ENCODE measurements around the gene RPL38. TPM values are rescaled to one million over a fixed set of nuclear protein-coding genes. Genes with fewer than 3 reads are reported as not detected.

RPL38 gene
- total and polyA plus RNA-seq, 4 experiments from 2014 or later: 1,662 to 2,198 (median 2,063) TPM

- H3K4me3 Mint-ChIP-seq: no peak overlapping the region
- no peaks in the 10 kb centered on the region for H3K27me3 Mint-ChIP-seq
- DNase-seq: no peak
- peaks cover 6% of the 10 kb centered on the region for H3K36me3 ChIP-seq (ENCODE audit: insufficient read depth, low read length)
- H3K27ac ChIP-seq (ENCODE audit: low read depth, low read length): no peak overlapping the region
- intact Hi-C loops (cut with micrococcal nuclease): no loop called here
- POLR2A ChIA-PET (ENCODE audit: partially characterized antibody): interaction anchor here (1.3 kb wide), 1 partner anchor 28 kb away, joined by 3 read pairs; the partner anchor contains the start of gene TTYH2
- H3K36me3 Mint-ChIP-seq: peaks cover 5 to 27% of the 10 kb centered on the region in 2 donors
- peak overlapping the region in 1 of 7 donors; percentile 12 for H3K27ac Mint-ChIP-seq
- CTCF ChIA-PET (ENCODE audit: partially characterized antibody): interaction anchor here (0.9 kb wide), 1 partner anchor 38 kb away, joined by 4 read pairs; no protein-coding TSS in a partner anchor
- H3K4me3 ChIP-seq (ENCODE audit: low read length in 2 of 2): no peak overlapping the region
- H3K9me3 ChIP-seq (ENCODE audit: control insufficient read depth in 1 of 2, low read length in 2 of 2): no peaks in the 10 kb centered on the region
- no peaks in the 10 kb centered on the region for H3K4me1 Mint-ChIP-seq
- H3K9me3 Mint-ChIP-seq: no peaks in the 10 kb centered on the region
- no peaks in the 10 kb centered on the region for H3K4me1 ChIP-seq (ENCODE audit: insufficient read depth, low read length)
- no peaks in the 10 kb centered on the region for H3K27me3 ChIP-seq (ENCODE audit: insufficient read depth, low read length)
Measured at GRCh38 chr17:74240618-74241205, 37.2 kb downstream of the RPL38 start.

- CTCF ChIA-PET (ENCODE audit: partially characterized antibody): interaction anchor here (0.9 kb wide), 1 partner anchor 39 kb away, joined by 4 read pairs; no protein-coding TSS in a partner anchor
- peak overlapping the region in 1 of 7 donors; percentile 41 for H3K27ac Mint-ChIP-seq
Measured at GRCh38 chr17:74241431-74241830, 38.0 kb downstream of the RPL38 start.

GRCh38 chr17:74241847-74242246 lies 38.4 kb downstream of the RPL38 start:
- Mint-ChIP-seq H3K4me3 (no peak overlapping the region), H3K27me3 (no peaks in the 10 kb centered on the region), H3K9me3 (no peaks in the 10 kb centered on the region), H3K27ac (peak overlapping the region in 1 of 7 donors; percentile 51), H3K4me1 (peaks cover 0 to 5% (median 2%) of the 10 kb centered on the region in 4 donors), H3K36me3 (peaks cover 10 to 27% of the 10 kb centered on the region in 2 donors)
- Histone ChIP-seq H3K36me3 (ENCODE audit: insufficient read depth, low read length) (peaks cover 6% of the 10 kb centered on the region), H3K4me1 (ENCODE audit: insufficient read depth, low read length) (no peaks in the 10 kb centered on the region), H3K9me3 (ENCODE audit: control insufficient read depth in 1 of 2, low read length in 2 of 2) (no peaks in the 10 kb centered on the region), H3K4me3 (ENCODE audit: low read length in 2 of 2) (no peak overlapping the region), H3K27ac (ENCODE audit: low read depth, low read length) (no peak overlapping the region), H3K27me3 (ENCODE audit: insufficient read depth, low read length) (no peaks in the 10 kb centered on the region)
- intact Hi-C loops (cut with micrococcal nuclease): no loop called here
- CTCF ChIA-PET (ENCODE audit: partially characterized antibody): interaction anchor here (0.9 kb wide), 1 partner anchor 39 kb away, joined by 4 read pairs; no protein-coding TSS in a partner anchor
- POLR2A ChIA-PET (ENCODE audit: partially characterized antibody): no interaction called here
- no peak for DNase-seq

More at GRCh38 chr17:74241431-74241830, 38.0 kb downstream of the RPL38 start:
- H3K9me3 Mint-ChIP-seq: no peaks in the 10 kb centered on the region
- H3K27me3 Mint-ChIP-seq: no peaks in the 10 kb centered on the region
- no peak overlapping the region for H3K4me3 Mint-ChIP-seq
- no peak for DNase-seq
- Histone ChIP-seq H3K4me3 (ENCODE audit: low read length in 2 of 2) (no peak overlapping the region), H3K36me3 (ENCODE audit: insufficient read depth, low read length) (peaks cover 6% of the 10 kb centered on the region), H3K27me3 (ENCODE audit: insufficient read depth, low read length) (no peaks in the 10 kb centered on the region), H3K27ac (ENCODE audit: low read depth, low read length) (no peak overlapping the region), H3K4me1 (ENCODE audit: insufficient read depth, low read length) (no peaks in the 10 kb centered on the region), H3K9me3 (ENCODE audit: control insufficient read depth in 1 of 2, low read length in 2 of 2) (no peaks in the 10 kb centered on the region)
- POLR2A ChIA-PET (ENCODE audit: partially characterized antibody): no interaction called here
- H3K36me3 Mint-ChIP-seq: peaks cover 6 to 26% of the 10 kb centered on the region in 2 donors
- H3K4me1 Mint-ChIP-seq: peaks cover 0 to under 1% (median under 1%) of the 10 kb centered on the region in 4 donors
- intact Hi-C loops (cut with micrococcal nuclease): no loop called here

GRCh38 chr17:74243013-74243755 lies 39.7 kb downstream of the RPL38 start:
- no peak overlapping the region for H3K27ac ChIP-seq (ENCODE audit: low read depth, low read length)
- CTCF ChIA-PET (ENCODE audit: partially characterized antibody): no interaction called here

GRCh38 chr17:74244128-74244527 lies 40.6 kb downstream of the RPL38 start:
- H3K9me3 Mint-ChIP-seq: no peaks in the 10 kb centered on the region
- H3K4me3 ChIP-seq (ENCODE audit: low read length in 2 of 2): no peak overlapping the region
- no peaks in the 10 kb centered on the region for H3K27me3 ChIP-seq (ENCODE audit: insufficient read depth, low read length)
- H3K36me3 ChIP-seq (ENCODE audit: insufficient read depth, low read length): peaks cover 6% of the 10 kb centered on the region
- no peaks in the 10 kb centered on the region for H3K27me3 Mint-ChIP-seq
- no peak overlapping the region for H3K27ac ChIP-seq (ENCODE audit: low read depth, low read length)
- no peaks in the 10 kb centered on the region for H3K4me1 ChIP-seq (ENCODE audit: insufficient read depth, low read length)
- POLR2A ChIA-PET (ENCODE audit: partially characterized antibody): no interaction called here
- intact Hi-C loops (cut with micrococcal nuclease): no loop called here
- CTCF ChIA-PET (ENCODE audit: partially characterized antibody): no interaction called here
- H3K27ac Mint-ChIP-seq: no peak overlapping the region
- H3K36me3 Mint-ChIP-seq: peaks cover 10 to 20% of the 10 kb centered on the region in 2 donors
- no peak for DNase-seq
- H3K4me1 Mint-ChIP-seq: peaks cover 0 to 10% (median 2%) of the 10 kb centered on the region in 4 donors
- H3K4me3 Mint-ChIP-seq: no peak overlapping the region
- no peaks in the 10 kb centered on the region for H3K9me3 ChIP-seq (ENCODE audit: control insufficient read depth in 1 of 2, low read length in 2 of 2)

More at GRCh38 chr17:74243013-74243755, 39.7 kb downstream of the RPL38 start:
- peaks cover 10 to 19% of the 10 kb centered on the region in 2 donors for H3K36me3 Mint-ChIP-seq
- Histone ChIP-seq H3K4me1 (ENCODE audit: insufficient read depth, low read length) (no peaks in the 10 kb centered on the region), H3K4me3 (ENCODE audit: low read length in 2 of 2) (no peak overlapping the region), H3K9me3 (ENCODE audit: control insufficient read depth in 1 of 2, low read length in 2 of 2) (no peaks in the 10 kb centered on the region), H3K27me3 (ENCODE audit: insufficient read depth, low read length) (no peaks in the 10 kb centered on the region), H3K36me3 (ENCODE audit: insufficient read depth, low read length) (peaks cover 6% of the 10 kb centered on the region)
- H3K27me3 Mint-ChIP-seq: no peaks in the 10 kb centered on the region
- peaks cover 0 to 5% (median 2%) of the 10 kb centered on the region in 4 donors for H3K4me1 Mint-ChIP-seq
- H3K4me3 Mint-ChIP-seq: no peak overlapping the region
- H3K9me3 Mint-ChIP-seq: no peaks in the 10 kb centered on the region
- intact Hi-C loops (cut with micrococcal nuclease): no loop called here
- POLR2A ChIA-PET (ENCODE audit: partially characterized antibody): no interaction called here
- DNase-seq: no peak
- peak overlapping the region in 1 of 7 donors; percentile 42 for H3K27ac Mint-ChIP-seq

GRCh38 chr17:74244548-74244947 lies 41.1 kb downstream of the RPL38 start:
- H3K36me3 ChIP-seq (ENCODE audit: insufficient read depth, low read length): peaks cover 6% of the 10 kb centered on the region
- H3K27me3 ChIP-seq (ENCODE audit: insufficient read depth, low read length): no peaks in the 10 kb centered on the region
- no peak for DNase-seq
- intact Hi-C loops (cut with micrococcal nuclease): no loop called here
- no peak overlapping the region for H3K4me3 ChIP-seq (ENCODE audit: low read length in 2 of 2)
- no peak overlapping the region for H3K27ac ChIP-seq (ENCODE audit: low read depth, low read length)
- no peaks in the 10 kb centered on the region for H3K9me3 ChIP-seq (ENCODE audit: control insufficient read depth in 1 of 2, low read length in 2 of 2)
- no peaks in the 10 kb centered on the region for H3K27me3 Mint-ChIP-seq
- ChIA-PET CTCF (ENCODE audit: partially characterized antibody) (interaction anchor here (1.8 kb wide), 1 partner anchor 28 kb away, joined by 5 read pairs; no protein-coding TSS in a partner anchor), POLR2A (ENCODE audit: partially characterized antibody) (no interaction called here)
- H3K4me3 Mint-ChIP-seq: no peak overlapping the region
- no peak overlapping the region for H3K27ac Mint-ChIP-seq
- H3K4me1 ChIP-seq (ENCODE audit: insufficient read depth, low read length): no peaks in the 10 kb centered on the region
- H3K9me3 Mint-ChIP-seq: no peaks in the 10 kb centered on the region
- peaks cover 0 to 10% (median 2%) of the 10 kb centered on the region in 4 donors for H3K4me1 Mint-ChIP-seq
- peaks cover 8 to 19% of the 10 kb centered on the region in 2 donors for H3K36me3 Mint-ChIP-seq

GRCh38 chr17:74245145-74245831 lies 41.8 kb downstream of the RPL38 start:
- intact Hi-C loops (cut with micrococcal nuclease): no loop called here
- Histone ChIP-seq H3K4me1 (ENCODE audit: insufficient read depth, low read length) (no peaks in the 10 kb centered on the region), H3K27ac (ENCODE audit: low read depth, low read length) (no peak overlapping the region), H3K4me3 (ENCODE audit: low read length in 2 of 2) (no peak overlapping the region), H3K27me3 (ENCODE audit: insufficient read depth, low read length) (no peaks in the 10 kb centered on the region), H3K9me3 (ENCODE audit: control insufficient read depth in 1 of 2, low read length in 2 of 2) (no peaks in the 10 kb centered on the region), H3K36me3 (ENCODE audit: insufficient read depth, low read length) (peaks cover 6% of the 10 kb centered on the region)
- no peak overlapping the region for H3K4me3 Mint-ChIP-seq
- peaks cover 4 to 15% of the 10 kb centered on the region in 2 donors for H3K36me3 Mint-ChIP-seq
- no peak for DNase-seq
- no peaks in the 10 kb centered on the region for H3K27me3 Mint-ChIP-seq
- ChIA-PET CTCF (ENCODE audit: partially characterized antibody) (interaction anchor here (1.8 kb wide), 1 partner anchor 28 kb away, joined by 5 read pairs; no protein-coding TSS in a partner anchor), POLR2A (ENCODE audit: partially characterized antibody) (interaction anchor here (0.5 kb wide), 1 partner anchor 116 kb away, joined by 4 read pairs; no protein-coding TSS in a partner anchor)
- H3K9me3 Mint-ChIP-seq: no peaks in the 10 kb centered on the region
- H3K4me1 Mint-ChIP-seq: peaks cover 0 to 10% (median 2%) of the 10 kb centered on the region in 4 donors
- H3K27ac Mint-ChIP-seq: no peak overlapping the region

All from CD4-positive, alpha-beta memory T cell (primary cell).